ENCODE data around the gene SOX10.

Gene SOX10

DNA sequence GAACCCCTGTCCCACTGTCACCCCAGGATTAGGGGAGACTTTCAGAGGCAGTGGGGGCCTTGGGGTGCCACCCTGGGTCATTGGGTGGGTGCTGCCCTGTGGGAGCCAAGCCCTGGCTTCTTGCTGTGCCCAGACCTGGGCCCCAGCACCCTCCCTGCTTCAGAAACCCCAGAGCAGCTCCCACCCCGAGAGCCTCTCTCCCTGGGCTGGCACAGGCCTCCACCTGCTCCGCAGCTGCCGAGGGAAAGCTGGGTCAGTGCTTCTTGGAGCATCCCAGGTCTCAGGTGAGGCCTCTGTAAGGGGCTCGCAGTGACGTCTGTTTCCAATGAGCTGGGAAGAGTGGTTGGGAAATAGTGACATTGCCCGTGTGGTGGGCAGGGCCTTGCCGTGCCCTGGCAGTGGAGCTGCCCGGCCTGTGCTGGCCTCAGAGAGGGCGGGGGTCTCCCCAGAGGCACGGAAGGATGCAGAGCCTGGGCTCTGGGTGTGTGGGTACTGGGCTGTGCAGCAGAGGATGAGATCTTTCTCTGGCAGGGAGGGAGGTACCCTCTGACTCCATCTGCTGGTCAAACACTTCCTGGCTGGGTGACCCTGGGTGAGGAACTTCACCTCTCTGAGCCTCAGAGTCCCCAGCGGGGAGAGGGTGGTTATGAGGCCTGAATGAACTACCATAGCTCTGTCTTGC, 53.9 kb downstream of the SOX10 start:
- peak; percentile 48 for DNase-seq (ENCODE audit: low read depth, low spot score)

DNA sequence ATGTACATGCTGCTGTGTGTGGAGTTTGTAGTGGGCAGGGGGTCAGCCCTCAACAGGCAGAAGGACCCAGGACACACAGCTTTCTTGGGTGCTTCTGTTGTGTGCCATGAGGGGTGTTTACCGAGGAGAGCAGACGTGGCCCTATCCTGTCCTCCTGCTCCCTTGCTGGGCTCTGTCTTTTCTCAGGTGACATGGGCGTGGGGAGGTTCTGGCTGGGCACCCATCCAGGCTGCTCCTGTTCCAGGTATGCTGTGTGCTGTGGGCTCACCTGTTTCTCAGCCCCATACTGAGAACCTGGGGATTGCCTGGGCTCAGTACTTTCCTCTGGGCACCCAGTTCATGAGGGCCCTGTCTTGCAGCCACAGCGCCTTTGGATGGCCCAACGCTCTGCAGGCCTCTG, 55.0 kb downstream of the SOX10 start:
- DNase-seq (ENCODE audit: low read depth, low spot score): no peak

DNA sequence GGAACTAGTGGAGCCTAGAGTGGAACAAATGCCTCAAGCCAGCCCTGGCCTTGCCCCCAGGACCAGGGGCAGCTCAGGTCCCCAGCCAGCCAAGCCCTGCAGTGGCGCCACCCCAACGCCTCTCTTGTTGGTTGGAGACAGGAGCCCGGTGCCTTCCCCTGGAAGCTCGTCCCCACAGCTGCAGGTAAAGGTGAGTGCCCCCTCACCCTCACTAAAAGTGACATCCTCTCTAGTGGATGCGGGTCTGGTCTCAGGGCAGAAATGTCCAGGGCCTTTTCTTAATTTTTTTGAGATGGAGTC, 56.8 kb downstream of the SOX10 start:
- no peak for DNase-seq (ENCODE audit: low read depth, low spot score)

- DNase-seq (ENCODE audit: low read depth, low spot score): no peak
These were observed 57.4 kb downstream of the SOX10 start for GRCh38 chr22:37926771-37927636.

- no peak for DNase-seq (ENCODE audit: low read depth, low spot score)
These were observed 58.0 kb downstream of the SOX10 start for GRCh38 chr22:37926358-37926757.

- no peak for DNase-seq (ENCODE audit: low read depth, low spot score)
These were observed 58.6 kb downstream of the SOX10 start for GRCh38 chr22:37925767-37926166.

DNA sequence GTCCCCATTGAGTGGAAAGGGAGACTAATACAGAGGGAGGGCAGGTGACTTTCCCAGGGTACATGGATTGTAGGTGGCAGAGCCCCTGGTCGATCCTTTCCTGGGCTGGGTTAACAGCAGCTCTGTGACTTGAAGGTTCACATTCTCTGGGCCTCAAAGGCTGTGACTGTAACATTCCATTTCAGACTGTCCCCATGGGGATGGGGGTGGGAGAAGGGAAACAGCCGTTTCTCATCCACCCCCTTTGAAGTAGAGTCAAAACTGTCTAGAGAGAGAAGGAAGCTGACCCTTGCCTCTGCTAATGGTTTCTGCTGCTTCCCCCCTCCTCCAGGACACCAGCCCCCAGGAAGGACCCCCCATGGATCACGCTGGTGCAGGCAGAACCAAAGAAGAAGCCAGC, 59.0 kb downstream of the SOX10 start:
- DNase-seq (ENCODE audit: low read depth, low spot score): no peak

GRCh38 chr22:37924386-37925065, 59.8 kb downstream of the SOX10 start:
- no peak for DNase-seq (ENCODE audit: low read depth, low spot score)

- no peak for DNase-seq (ENCODE audit: low read depth, low spot score)
These were observed 60.4 kb downstream of the SOX10 start for GRCh38 chr22:37923927-37924326.

Measured in astrocyte of the hippocampus (primary cell).